Activated CD4-positive, alpha-beta memory T cell treated with anti-CD3 and anti-CD28 coated beads, Interleukin-2, amount 10 ng/mL, durations not matched to agents 7 days and 5 days (primary cell): ENCODE data around the gene SYT9. TPM values are rescaled to one million over a fixed set of nuclear protein-coding genes. Genes with fewer than 3 reads are reported as not detected.
"Not testable (repeated sequence)": the region's sequence is repeated elsewhere in the genome, so short reads cannot be mapped to it uniquely, and the experiment has no call there.

Experiments
- CTCF ChIA-PET: fragments of 350-600 bp; sonication (Branson Sonifier 250); formaldehyde crosslinking; loops from one replicate; lab custom pipeline; 2021; ENCODE audit warnings: antibody characterized with exemption, inconsistent platforms; lab: Charles Lee
- POLR2A ChIA-PET: fragments of 350-600 bp; sonication (Branson Sonifier 250); formaldehyde crosslinking; loops from one replicate; lab custom pipeline; 2021; ENCODE audit warnings: antibody characterized with exemption; lab: Charles Lee
- DNase-seq: peaks from one replicate; pipeline ENCODE4 v3.0.0-alpha.2; 2020
- H3K27ac Mint-ChIP-seq: one replicate; pipeline ENCODE4 v1.8.0; 2021; ENCODE audit warnings: mild to moderate bottlenecking, mixed read lengths
- H3K27me3 Mint-ChIP-seq: one replicate; pipeline ENCODE4 v1.8.0; 2021; ENCODE audit warnings: mixed read lengths
- H3K36me3 Mint-ChIP-seq: one replicate; pipeline ENCODE4 v1.8.0; 2021; ENCODE audit warnings: low read depth, mixed read lengths
- H3K4me1 Mint-ChIP-seq: one replicate; pipeline ENCODE4 v1.8.0; 2021; ENCODE audit warnings: mixed read lengths
- H3K4me3 Mint-ChIP-seq: one replicate; pipeline ENCODE4 v1.8.0; 2021; ENCODE audit warnings: mild to moderate bottlenecking, mixed read lengths
- H3K9me3 Mint-ChIP-seq: one replicate; pipeline ENCODE4 v1.8.0; 2021; ENCODE audit warnings: mixed read lengths
- total RNA-seq, 2 experiments: library from RNA; stranded (reverse); gene quantifications; one replicate each; pipeline ENCODE4 v1.2.3, GENCODE V29; 2021

Gene SYT9
- total RNA-seq, 2 experiments from 2014 or later, result not detected

DNA sequence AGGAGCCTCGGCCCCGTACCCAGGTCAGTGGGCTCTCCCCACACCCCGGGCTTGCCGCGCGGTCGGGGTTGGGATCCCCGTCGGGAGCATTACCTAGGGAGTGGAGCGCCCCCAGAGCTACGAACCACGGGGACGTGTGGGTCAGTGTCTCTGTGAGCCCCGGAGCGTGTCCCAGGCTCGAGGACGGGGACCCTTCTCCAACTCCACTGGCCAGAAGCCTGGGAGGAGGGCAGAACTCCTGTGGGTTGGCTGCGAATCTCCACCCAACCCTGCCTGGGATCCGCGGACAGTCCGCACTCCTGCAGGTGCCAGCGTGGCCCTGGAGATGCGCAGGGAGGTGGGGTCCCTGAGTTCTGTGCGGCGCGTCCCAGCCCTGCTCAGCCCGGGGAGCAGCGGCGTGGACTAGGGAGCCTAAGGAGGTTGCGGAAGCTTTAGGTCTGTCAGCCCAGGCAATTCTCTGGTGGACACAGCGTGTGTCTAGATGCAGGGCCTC, 262.4 kb downstream of the SYT9 start:
- H3K4me1 Mint-ChIP-seq, result peaks cover 41% of the 10 kb centered on the region
- peaks cover 11% of the 10 kb centered on the region for H3K36me3 Mint-ChIP-seq
- ChIA-PET POLR2A (interaction anchor here (0.7 to 1.5 kb wide), 5 partner anchors 13 to 151 kb away, joined by 3 to 6 read pairs (median 4); no protein-coding TSS in a partner anchor), CTCF (interaction anchor here (0.6 to 4.2 kb wide), 18 partner anchors 10 to 181 kb away, joined by 3 to 46 read pairs (median 8); no protein-coding TSS in a partner anchor)
- H3K9me3 Mint-ChIP-seq, result peaks cover 3% of the 10 kb centered on the region
- peak overlapping the region; percentile 89 for H3K4me3 Mint-ChIP-seq
- DNase-seq, result peak; percentile 28
- H3K27me3 Mint-ChIP-seq, result peaks cover 22% of the 10 kb centered on the region
- no peak overlapping the region for H3K27ac Mint-ChIP-seq

DNA sequence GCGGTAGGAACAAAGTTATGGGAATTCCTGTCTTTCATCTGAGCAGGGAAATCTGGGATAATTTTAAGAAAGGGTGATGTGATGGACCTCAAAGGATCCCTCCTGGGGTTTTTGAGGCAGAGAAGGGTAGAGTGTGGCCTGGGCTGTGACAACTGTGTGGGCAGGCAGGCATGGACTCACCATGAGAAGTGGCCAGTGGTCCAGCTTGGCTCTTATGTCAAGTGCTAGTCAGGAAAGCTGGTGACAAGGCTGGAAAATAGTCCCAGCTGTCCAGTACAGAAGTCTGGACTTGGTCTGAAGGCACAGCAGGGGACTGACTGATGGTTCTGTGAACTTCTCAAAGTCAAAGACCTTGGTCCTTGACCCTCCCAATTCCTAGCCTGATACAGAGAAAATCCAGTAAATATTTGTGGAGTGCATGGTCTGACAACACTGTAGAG, 263.8 kb downstream of the SYT9 start:
- H3K4me3 Mint-ChIP-seq, result no peak overlapping the region
- H3K9me3 Mint-ChIP-seq, result peaks cover 4% of the 10 kb centered on the region
- ChIA-PET POLR2A (interaction anchor here (1.2 kb wide), 1 partner anchor 9 kb away, joined by 7 read pairs; no protein-coding TSS in a partner anchor), CTCF (interaction anchor here (0.7 to 2.3 kb wide), 5 partner anchors 17 to 179 kb away, joined by 3 to 11 read pairs (median 3); no protein-coding TSS in a partner anchor)
- H3K4me1 Mint-ChIP-seq, result peaks cover 41% of the 10 kb centered on the region
- DNase-seq, result no peak
- H3K36me3 Mint-ChIP-seq, result peaks cover 12% of the 10 kb centered on the region
- peaks cover 22% of the 10 kb centered on the region for H3K27me3 Mint-ChIP-seq
- H3K27ac Mint-ChIP-seq, result no peak overlapping the region

DNA sequence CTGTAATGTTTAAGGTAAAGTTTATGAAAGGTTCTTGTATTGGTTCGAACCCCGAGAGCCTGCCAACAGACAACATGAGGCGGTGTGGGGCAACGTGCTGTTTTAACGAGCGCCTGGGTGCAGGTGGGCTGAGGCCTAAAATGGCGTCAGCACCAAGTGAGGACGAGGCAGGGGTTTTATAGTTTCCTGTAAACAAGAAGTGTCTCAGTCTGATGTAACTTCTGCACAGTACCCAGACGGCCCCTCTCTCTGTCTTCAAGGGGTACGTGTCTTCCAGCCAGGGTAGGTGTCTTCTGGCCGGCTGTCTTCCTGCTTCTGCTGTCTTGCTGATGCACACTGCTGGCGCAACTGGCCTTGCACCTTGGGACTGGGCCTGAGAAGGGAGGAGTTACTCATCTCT, 264.8 kb downstream of the SYT9 start:
- H3K4me3 Mint-ChIP-seq, result no peak overlapping the region
- peaks cover 41% of the 10 kb centered on the region for H3K4me1 Mint-ChIP-seq
- H3K36me3 Mint-ChIP-seq, result peaks cover 12% of the 10 kb centered on the region
- peaks cover 4% of the 10 kb centered on the region for H3K9me3 Mint-ChIP-seq
- CTCF ChIA-PET, result interaction anchor here (2.3 kb wide), 1 partner anchor 21 kb away, joined by 11 read pairs; no protein-coding TSS in a partner anchor
- no peak overlapping the region for H3K27ac Mint-ChIP-seq
- peaks cover 22% of the 10 kb centered on the region for H3K27me3 Mint-ChIP-seq
- DNase-seq, result no peak
- POLR2A ChIA-PET, result no interaction called here

DNA sequence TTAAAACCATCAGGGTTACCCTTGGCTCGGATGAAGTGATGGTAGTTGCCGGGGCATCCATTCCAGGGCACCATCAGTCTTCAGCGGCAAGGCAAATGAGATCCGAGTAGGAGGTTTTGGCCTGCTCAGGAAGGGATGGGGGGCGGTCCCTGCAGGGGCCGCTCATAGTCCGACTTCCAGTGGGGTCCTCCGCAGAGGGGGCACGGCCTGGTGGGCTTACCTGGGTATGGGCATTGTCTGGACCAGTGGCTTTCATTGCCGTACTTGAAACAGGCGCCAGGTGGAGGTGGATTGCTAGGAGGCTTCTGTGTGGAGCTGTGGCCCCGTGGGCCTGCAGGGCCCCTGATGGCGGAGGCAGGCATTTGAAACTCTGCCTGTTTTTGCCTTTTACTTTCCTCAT, 266.0 kb downstream of the SYT9 start:
- CTCF ChIA-PET, DNase-seq, H3K9me3 Mint-ChIP-seq, H3K4me3 Mint-ChIP-seq, H3K27ac Mint-ChIP-seq, POLR2A ChIA-PET: not testable (repeated sequence)
- Mint-ChIP-seq H3K4me1 (peaks cover 40% of the 10 kb centered on the region), H3K27me3 (peaks cover 22% of the 10 kb centered on the region), H3K36me3 (peaks cover 12% of the 10 kb centered on the region)

Other genes with a start within 250 kb of the SYT9 start
- not detected for gene ZNF214, start 231.6 kb upstream of the SYT9 start, total RNA-seq
- not detected for gene NLRP14, start 231.4 kb upstream of the SYT9 start, total RNA-seq
- not detected for gene RBMXL2, start 162.9 kb upstream of the SYT9 start, total RNA-seq
- gene OLFML1, start 233.6 kb downstream of the SYT9 start, total RNA-seq, result not detected